Measurements from ENCODE around the gene MYO18B. TPM values are rescaled to one million over a fixed set of nuclear protein-coding genes. Genes with fewer than 3 reads are reported as not detected.

Gene MYO18B
- polyA plus RNA-seq, 1 donor (not counting 4 experiments of a cell fraction or from before 2014, with no cell fraction given) = not detected

DNA sequence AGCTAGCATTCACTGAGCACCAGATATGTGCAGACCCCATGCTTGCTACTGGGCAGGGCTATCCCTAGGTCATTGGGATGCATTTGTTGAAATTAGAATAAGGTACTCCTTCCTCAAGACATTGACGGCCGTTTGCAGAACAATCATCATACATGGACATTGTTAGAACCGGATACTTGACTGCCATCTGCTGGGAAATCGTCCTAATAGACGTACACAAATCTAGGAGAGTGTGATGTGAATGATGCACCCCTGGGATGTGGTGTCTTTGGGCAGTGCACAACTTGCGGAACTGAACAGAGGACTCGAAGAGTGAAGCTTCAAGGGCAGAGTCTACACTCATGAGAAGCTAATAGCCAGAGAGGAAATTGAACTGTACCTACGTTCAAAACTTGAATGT lies 35.9 kb downstream of the MYO18B start:
- no peaks in the 10 kb centered on the region for H3K4me1 ChIP-seq (ENCODE audit: control insufficient read depth, extremely low read depth, insufficient read depth, low read length)
- H2AFZ ChIP-seq (ENCODE audit: control insufficient read depth, low read length) = no peak overlapping the region
- H3K9ac ChIP-seq (ENCODE audit: control insufficient read depth, extremely low read depth, insufficient read depth, low read length) = no peak overlapping the region
- no peaks in the 10 kb centered on the region for H4K20me1 ChIP-seq (ENCODE audit: control insufficient read depth, extremely low read depth, insufficient read depth, low read length)
- no peaks in the 10 kb centered on the region for H3K27me3 ChIP-seq (ENCODE audit: control insufficient read depth, extremely low read depth, insufficient read depth, low read length)
- H3K79me2 ChIP-seq (ENCODE audit: control insufficient read depth, insufficient read depth, low read length) = no peaks in the 10 kb centered on the region
- H3K4me3 ChIP-seq (ENCODE audit: control insufficient read depth in 2 of 3, extremely low read depth in 1 of 3, insufficient read depth in 2 of 3, low read depth in 1 of 3, low read length in 3 of 3) = no peak overlapping the region
- DNase-seq (ENCODE audit: low read depth, low spot score) = no peak
- FAIRE-seq = peak; percentile 83
- H3K9me1 ChIP-seq (ENCODE audit: control insufficient read depth, extremely low read depth, insufficient read depth, low read length) = no peaks in the 10 kb centered on the region
- no peak overlapping the region for H3K4me2 ChIP-seq (ENCODE audit: control insufficient read depth, extremely low read depth, insufficient read depth, low read depth, low read length)
- H3K36me3 ChIP-seq (ENCODE audit: control insufficient read depth in 2 of 2, extremely low read depth in 1 of 2, insufficient read depth in 2 of 2, low read length in 2 of 2) = no peaks in the 10 kb centered on the region
- TF ChIP-seq, protein P1, sequence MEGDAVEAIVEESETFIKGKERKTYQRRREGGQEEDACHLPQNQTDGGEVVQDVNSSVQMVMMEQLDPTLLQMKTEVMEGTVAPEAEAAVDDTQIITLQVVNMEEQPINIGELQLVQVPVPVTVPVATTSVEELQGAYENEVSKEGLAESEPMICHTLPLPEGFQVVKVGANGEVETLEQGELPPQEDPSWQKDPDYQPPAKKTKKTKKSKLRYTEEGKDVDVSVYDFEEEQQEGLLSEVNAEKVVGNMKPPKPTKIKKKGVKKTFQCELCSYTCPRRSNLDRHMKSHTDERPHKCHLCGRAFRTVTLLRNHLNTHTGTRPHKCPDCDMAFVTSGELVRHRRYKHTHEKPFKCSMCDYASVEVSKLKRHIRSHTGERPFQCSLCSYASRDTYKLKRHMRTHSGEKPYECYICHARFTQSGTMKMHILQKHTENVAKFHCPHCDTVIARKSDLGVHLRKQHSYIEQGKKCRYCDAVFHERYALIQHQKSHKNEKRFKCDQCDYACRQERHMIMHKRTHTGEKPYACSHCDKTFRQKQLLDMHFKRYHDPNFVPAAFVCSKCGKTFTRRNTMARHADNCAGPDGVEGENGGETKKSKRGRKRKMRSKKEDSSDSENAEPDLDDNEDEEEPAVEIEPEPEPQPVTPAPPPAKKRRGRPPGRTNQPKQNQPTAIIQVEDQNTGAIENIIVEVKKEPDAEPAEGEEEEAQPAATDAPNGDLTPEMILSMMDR (optimal IDR thresholded peaks at IDR 0.05 in 1 of 3, IDR thresholded peaks at IDR 0.05 in 1 of 3, conservative IDR thresholded peaks at IDR 0.05 in 1 of 3; ENCODE audit: extremely low read depth in 1 of 3, insufficient read depth in 2 of 3, low read length in 3 of 3) = peak; percentile 41 to 68 (median 56)
- no peak for TF ChIP-seq EZH2 (IDR thresholded peaks at IDR 0.05; ENCODE audit: low read length)
- no peak overlapping the region for H3K27ac ChIP-seq (ENCODE audit: control insufficient read depth, insufficient read depth, low read length)
- H3K9me3 ChIP-seq (ENCODE audit: control insufficient read depth, low read depth, low read length) = no peaks in the 10 kb centered on the region
- dilution Hi-C loops (cut with MboI; ENCODE audit: extremely low pct_ligation_motif_present, low sequenced_read_pairs) = no loop called here

DNA sequence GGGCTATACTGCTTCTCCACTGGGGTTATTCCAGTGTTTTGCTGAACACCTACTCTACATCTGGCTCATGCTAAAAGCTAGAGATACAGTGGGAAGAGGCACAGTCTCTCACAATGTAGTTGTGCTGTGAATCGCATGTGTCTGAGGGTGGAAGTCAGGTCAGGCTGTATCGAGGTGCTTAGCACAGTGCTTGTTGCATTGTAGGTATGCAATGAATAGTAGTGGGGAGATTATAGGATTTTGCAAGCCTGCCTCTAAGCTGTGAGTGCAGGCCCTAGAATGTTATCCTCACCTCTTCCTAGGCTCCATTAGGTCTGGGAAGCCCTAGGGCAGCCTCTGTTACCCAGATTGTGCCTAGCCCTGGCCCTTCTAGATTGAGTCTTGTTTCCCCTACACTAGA lies 37.4 kb downstream of the MYO18B start:
- no peak for DNase-seq (ENCODE audit: low read depth, low spot score)
- Histone ChIP-seq H3K36me3 (ENCODE audit: control insufficient read depth in 2 of 2, extremely low read depth in 1 of 2, insufficient read depth in 2 of 2, low read length in 2 of 2) (no peaks in the 10 kb centered on the region), H2AFZ (ENCODE audit: control insufficient read depth, low read length) (no peak overlapping the region), H3K9ac (ENCODE audit: control insufficient read depth, extremely low read depth, insufficient read depth, low read length) (no peak overlapping the region), H3K9me1 (ENCODE audit: control insufficient read depth, extremely low read depth, insufficient read depth, low read length) (no peaks in the 10 kb centered on the region), H3K27ac (ENCODE audit: control insufficient read depth, insufficient read depth, low read length) (no peak overlapping the region), H3K4me2 (ENCODE audit: control insufficient read depth, extremely low read depth, insufficient read depth, low read depth, low read length) (no peak overlapping the region), H3K9me3 (ENCODE audit: control insufficient read depth, low read depth, low read length) (no peaks in the 10 kb centered on the region), H3K4me1 (ENCODE audit: control insufficient read depth, extremely low read depth, insufficient read depth, low read length) (no peaks in the 10 kb centered on the region), H3K4me3 (ENCODE audit: control insufficient read depth in 2 of 3, extremely low read depth in 1 of 3, insufficient read depth in 2 of 3, low read depth in 1 of 3, low read length in 3 of 3) (no peak overlapping the region), H3K79me2 (ENCODE audit: control insufficient read depth, insufficient read depth, low read length) (no peaks in the 10 kb centered on the region), H3K27me3 (ENCODE audit: control insufficient read depth, extremely low read depth, insufficient read depth, low read length) (no peaks in the 10 kb centered on the region), H4K20me1 (ENCODE audit: control insufficient read depth, extremely low read depth, insufficient read depth, low read length) (no peaks in the 10 kb centered on the region)
- dilution Hi-C loops (cut with MboI; ENCODE audit: extremely low pct_ligation_motif_present, low sequenced_read_pairs) = no loop called here
- TF ChIP-seq, protein P1 (optimal IDR thresholded peaks at IDR 0.05 in 1 of 3, IDR thresholded peaks at IDR 0.05 in 1 of 3, conservative IDR thresholded peaks at IDR 0.05 in 1 of 3; ENCODE audit: extremely low read depth in 1 of 3, insufficient read depth in 2 of 3, low read length in 3 of 3) = no peak
- no peak for TF ChIP-seq EZH2 (IDR thresholded peaks at IDR 0.05; ENCODE audit: low read length)
- FAIRE-seq = no peak

Measured in keratinocyte (primary cell).